Endometrial microvascular endothelial cells (primary cell): ENCODE data around the gene TRIM71. TPM values are rescaled to one million over a fixed set of nuclear protein-coding genes. Genes with fewer than 3 reads are reported as not detected.
"Not testable (repeated sequence)": the region's sequence is repeated elsewhere in the genome, so short reads cannot be mapped to it uniquely, and the experiment has no call there.

Experiments used
- in situ Hi-C: cut with HindIII; loops from 2 replicates; pipeline ENCODE4 v1.10.0; 2017; ENCODE audit warnings: low sequenced_read_pairs, low pct_unique_long_range_greater_than_20kb; ENCODE audit errors: inconsistent ontology term
- total RNA-seq: library from RNA; depleted of rRNA; stranded (reverse); fragments of >200 nt; gene quantifications from one replicate; pipeline ENCODE4 v1.2.3, GENCODE V29; 2015; ENCODE audit errors: inconsistent ontology term

TRIM71 gene
- total RNA-seq: not detected

- in situ Hi-C loops: no loop called here
These were observed at the start of gene TRIM71 for GRCh38 chr3:32817558-32818228. Gene TRIM71, plus strand, starts transcription at chr3:32817997. Its CDS starts 84 bp downstream, at chr3:32818081.

GRCh38 chr3:32778389-32778788 is 39.4 kb upstream of the TRIM71 start:
- in situ Hi-C loops: no loop called here

GRCh38 chr3:32780071-32780734 is 37.6 kb upstream of the TRIM71 start:
- in situ Hi-C loops: no loop called here

GRCh38 chr3:32780735-32781210 is 37.0 kb upstream of the TRIM71 start:
- in situ Hi-C loops: no loop called here

- in situ Hi-C loops: no loop called here
These were observed 36.4 kb upstream of the TRIM71 start for GRCh38 chr3:32781211-32781968.

- in situ Hi-C loops: not testable (repeated sequence)
These were observed 35.9 kb upstream of the TRIM71 start for GRCh38 chr3:32781969-32782270.

- in situ Hi-C loops: no loop called here
These were observed 35.4 kb upstream of the TRIM71 start for GRCh38 chr3:32782407-32782806.

- in situ Hi-C loops: no loop called here
These were observed 26.0 kb upstream of the TRIM71 start for GRCh38 chr3:32791833-32792232.

- in situ Hi-C loops: no loop called here
These were observed 23.1 kb upstream of the TRIM71 start for GRCh38 chr3:32794487-32795308.

- in situ Hi-C loops: not testable (repeated sequence)
These were observed 21.3 kb upstream of the TRIM71 start for GRCh38 chr3:32796384-32796950.

- in situ Hi-C loops: no loop called here
These were observed 20.0 kb upstream of the TRIM71 start for GRCh38 chr3:32797776-32798175.

- in situ Hi-C loops: not testable (repeated sequence)
These were observed 16.4 kb upstream of the TRIM71 start for GRCh38 chr3:32801440-32801839.

- in situ Hi-C loops: no loop called here
These were observed 4.6 kb upstream of the TRIM71 start for GRCh38 chr3:32813180-32813579.

- in situ Hi-C loops: no loop called here
These were observed 3.4 kb upstream of the TRIM71 start for GRCh38 chr3:32814361-32814760.

GRCh38 chr3:32815841-32816438 is 1.9 kb upstream of the TRIM71 start:
- in situ Hi-C loops: no loop called here

- in situ Hi-C loops: no loop called here
These were observed 1.1 kb upstream of the TRIM71 start for GRCh38 chr3:32816439-32817256.

- in situ Hi-C loops: no loop called here
These were observed 590 bp upstream of the TRIM71 start for GRCh38 chr3:32817257-32817557.
